ENCODE measurements around the gene NLRP3.
"Not testable (repeated sequence)": the region's sequence is repeated elsewhere in the genome, so short reads cannot be mapped to it uniquely, and the experiment has no call there.

Gene NLRP3

DNA sequence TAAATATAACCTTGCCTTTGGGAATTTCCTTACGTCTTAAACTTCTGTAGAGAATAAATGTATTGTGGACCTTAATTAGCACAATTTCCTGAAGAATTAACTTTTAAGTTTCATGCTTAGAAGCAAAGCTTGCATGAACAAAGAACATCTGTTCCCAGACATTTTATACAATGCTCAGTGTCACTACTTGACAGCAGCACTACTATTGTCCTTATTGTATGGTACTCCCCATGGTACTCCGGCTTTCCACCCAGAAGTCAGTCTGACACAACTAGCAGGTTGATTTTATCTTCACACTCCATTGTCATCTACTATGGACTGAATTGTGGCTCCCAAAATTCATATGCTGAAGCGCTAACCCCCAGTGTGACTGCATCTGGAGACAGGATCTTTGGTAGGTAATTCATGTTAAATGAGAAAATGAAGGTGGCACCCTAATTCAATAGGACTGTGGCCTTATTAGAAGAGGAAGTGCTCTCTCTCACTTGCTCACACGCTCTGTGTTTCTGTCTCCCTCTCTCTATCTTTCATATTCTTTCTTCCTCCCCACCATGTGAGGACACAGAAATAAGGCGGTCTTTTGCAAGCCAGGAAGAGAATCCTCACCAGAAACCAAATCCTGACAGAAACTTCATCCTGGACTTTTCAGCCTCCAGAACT is 52.6 kb downstream of the NLRP3 start:
- FAIRE-seq (no peak), DNase-seq (ENCODE audit: low spot score) (no peak)

DNA sequence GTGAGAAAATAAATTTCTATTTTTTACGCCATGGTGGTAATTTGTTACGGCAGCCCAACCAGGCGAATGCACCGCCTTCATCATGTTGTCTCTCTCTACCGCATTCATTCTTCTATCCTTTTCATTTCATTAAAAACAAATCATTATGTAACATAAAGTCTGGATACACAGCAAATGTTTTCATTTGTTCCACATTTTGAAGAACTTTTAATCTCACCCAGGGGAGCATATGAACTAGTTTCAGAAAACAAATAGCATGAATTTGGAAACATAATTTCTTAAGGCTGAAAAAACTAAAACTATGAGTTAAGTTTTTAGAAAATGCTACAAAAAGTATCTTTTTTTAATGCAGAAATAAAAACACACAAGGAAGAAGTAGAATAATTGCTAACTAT is 53.2 kb downstream of the NLRP3 start:
- no peak for FAIRE-seq
- no peak for DNase-seq (ENCODE audit: low spot score)

DNA sequence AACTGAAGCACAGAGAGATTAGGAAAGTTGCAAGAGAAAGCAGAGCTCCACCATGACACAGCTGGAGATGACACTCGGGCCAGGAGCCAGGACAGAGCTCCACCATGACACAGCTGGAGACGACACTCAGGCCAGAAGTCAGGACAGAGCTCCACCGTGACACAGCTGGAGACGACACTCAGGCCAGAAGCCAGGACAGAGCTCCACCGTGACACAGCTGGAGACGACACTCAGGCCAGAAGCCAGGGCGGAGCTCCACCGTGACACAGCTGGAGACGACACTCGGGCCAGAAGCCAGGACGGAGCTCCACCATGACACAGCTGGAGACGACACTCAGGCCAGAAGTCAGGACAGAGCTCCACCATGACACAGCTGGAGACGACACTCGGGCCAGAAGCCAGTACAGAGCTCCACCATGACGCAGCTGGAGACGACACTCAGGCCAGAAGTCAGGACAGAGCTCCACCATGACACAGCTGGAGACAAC is 55.0 kb downstream of the NLRP3 start:
- peak; percentile 72 for FAIRE-seq
- DNase-seq (ENCODE audit: low spot score): not testable (repeated sequence)

DNA sequence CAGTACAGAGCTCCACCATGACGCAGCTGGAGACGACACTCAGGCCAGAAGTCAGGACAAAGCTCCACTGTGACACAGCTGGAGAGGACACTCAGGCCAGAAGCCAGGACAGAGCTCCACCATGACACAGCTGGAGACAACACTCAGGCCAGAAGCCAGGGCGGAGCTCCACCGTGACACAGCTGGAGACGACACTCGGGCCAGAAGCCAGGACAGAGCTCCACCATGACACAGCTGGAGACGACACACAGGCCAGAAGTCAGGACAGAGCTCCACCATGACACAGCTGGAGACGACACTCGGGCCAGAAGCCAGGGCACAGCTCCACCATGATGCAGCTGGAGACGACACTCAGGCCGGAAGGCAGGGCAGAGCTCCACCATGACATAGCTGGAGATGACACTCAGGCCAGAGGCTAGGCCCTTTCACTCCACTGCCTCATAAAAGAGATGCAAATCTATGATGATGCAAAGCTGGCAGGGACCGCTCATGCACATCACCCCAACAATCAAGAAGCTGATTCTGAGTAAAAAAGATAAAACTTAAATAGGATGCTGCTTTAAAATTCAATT is 55.6 kb downstream of the NLRP3 start:
- FAIRE-seq (no peak), DNase-seq (ENCODE audit: low spot score) (no peak)

DNA sequence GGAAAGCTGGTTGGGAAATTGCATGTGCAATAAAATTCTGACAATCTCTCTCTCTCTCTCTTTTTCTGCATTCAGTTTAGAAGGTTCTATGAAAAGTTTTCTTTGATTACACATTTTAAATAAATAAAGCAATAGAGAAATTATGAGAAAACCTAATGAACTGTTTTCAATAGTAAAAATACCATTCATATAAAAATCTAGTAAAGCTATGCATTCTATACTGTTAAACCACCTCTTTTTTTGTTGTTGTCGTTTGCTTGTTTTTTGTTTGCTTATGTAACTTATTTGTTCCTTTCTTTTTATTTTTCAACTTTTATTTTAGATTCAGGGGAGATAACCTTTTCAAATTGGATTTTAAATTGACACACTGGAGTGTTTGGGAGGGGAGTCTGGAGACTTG is 56.1 kb downstream of the NLRP3 start:
- no peak for DNase-seq (ENCODE audit: low spot score)
- FAIRE-seq: no peak

DNA sequence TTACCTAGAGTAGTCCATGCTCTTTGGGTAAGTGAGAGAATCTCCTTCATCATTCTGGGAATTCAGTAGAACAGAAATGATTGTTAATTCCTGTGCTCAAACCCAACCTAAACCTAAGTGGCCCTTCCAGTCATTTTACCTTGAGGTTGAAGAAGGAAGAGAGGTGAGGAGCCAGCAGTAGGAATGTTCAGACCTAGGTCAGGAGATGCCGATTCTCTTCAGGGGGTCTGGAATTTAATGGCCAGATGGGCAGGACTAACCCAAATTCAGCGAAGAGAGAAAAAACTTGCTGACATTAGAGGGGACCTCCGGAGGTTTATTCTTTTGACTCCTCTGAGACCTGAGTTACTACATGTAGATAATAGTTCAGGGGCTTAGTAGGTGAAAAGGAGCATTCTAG is 58.4 kb downstream of the NLRP3 start:
- no peak for DNase-seq (ENCODE audit: low spot score)
- no peak for FAIRE-seq

DNA sequence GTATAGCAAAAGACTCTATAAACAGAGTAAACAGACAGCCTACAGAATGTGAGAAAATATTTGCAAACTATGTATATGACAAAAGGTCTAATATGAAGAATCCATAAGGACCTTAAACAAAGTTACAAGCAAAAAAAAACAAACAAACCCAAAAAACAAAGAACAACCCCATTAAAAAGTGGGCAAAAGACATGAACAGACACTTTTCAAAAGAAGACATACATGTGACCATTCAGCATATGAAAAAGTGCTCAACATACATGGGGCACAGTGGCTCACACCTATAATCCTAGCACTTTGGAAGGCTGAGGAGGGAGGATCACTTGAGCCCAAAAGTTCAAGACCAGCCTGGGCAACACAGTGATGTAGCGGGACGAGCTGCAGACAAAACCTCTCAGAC is 59.8 kb downstream of the NLRP3 start:
- FAIRE-seq: no peak
- DNase-seq (ENCODE audit: low spot score): no peak

DNA sequence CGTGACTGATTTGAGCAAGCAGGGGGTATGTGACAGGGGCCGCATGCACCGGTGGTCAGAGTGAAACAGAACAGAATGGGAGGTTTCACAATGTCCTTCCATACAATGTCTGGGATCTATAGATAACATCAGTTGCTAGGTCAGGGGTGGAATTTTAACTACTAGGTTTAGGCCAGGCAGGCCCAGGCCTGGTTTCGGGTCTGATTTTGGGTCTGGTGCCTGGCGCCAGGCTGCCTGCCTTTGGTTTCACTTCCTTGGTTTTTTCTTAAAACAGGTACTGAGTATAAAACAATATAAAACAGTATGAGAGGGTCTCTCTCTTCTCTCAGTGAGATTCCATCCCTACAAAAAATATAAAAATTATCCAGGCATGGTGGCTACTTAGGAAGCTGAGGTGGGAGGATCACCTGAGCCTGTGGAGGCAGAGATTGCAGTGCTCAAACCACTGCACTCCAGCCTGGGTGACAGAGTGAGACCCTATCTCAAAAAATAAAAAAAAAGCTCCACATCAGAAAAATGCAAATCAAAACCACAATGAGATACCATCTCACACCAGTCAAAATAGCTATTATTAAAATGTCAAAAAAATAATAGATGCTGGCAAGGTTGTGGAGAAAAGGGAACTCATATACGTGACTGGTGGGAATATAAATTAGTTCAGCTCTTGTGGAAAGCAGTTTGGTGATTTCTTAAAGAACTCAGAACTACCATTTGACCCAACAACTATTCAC is 60.5 kb downstream of the NLRP3 start:
- DNase-seq (ENCODE audit: low spot score); FAIRE-seq: not testable (repeated sequence)

DNA sequence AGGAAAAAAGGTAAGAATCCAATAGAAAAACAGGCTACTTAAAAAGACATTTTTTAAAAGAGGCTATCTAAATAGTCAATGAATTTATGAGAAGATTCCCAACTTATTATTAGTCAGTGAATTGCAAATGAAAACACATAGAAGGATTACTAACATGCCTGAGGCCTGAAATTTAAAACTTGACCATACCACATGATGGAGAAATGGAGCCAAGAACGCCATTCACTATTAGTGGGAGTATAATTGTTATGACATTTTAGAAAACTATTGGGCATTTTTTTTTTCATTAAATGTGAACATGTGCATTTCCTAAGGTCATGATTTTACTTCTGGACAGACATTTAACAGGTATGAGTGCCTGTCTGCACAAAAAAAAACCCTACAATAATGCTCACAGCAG is 66.8 kb downstream of the NLRP3 start:
- FAIRE-seq (no peak), DNase-seq (ENCODE audit: low spot score) (no peak)

DNA sequence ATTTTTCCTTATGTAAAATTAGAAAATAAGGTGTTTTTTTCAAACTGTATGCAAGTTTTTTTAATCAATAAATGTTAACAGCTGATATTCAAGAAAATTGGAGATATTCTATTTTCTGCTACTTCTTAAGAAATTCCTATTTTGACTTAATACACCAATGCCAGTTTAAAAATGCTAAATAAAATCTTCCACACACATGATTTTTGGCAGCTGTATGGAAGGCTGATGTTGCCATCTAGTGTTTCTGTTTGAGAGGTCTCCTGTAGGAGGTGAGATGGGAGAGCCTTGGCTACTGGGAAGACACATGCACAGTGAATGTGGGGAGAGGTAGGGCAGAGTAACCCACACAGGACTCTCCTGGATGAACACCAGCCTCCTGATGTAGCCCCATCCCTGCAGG is 71.1 kb downstream of the NLRP3 start:
- FAIRE-seq: no peak

DNA sequence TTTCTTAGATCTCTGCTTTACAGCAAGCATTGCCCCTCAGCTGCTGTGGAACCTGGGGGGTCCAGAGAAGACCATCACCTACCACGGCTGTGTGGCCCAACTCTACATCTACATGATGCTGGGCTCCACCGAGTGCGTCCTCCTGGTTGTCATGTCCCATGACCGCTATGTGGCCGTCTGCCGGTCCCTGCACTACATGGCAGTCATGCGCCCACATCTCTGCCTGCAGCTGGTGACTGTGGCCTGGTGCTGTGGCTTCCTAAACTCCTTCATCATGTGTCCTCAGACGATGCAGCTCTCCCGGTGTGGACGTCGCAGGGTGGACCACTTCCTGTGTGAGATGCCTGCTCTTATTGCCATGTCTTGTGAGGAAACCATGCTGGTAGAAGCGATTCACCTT is 75.4 kb downstream of the NLRP3 start:
- no peak for DNase-seq (ENCODE audit: low spot score)
- no peak for FAIRE-seq

More for the DNA sequence above, 71.1 kb downstream of the NLRP3 start:
- peak; percentile 53 for DNase-seq (ENCODE audit: low spot score)

DNA sequence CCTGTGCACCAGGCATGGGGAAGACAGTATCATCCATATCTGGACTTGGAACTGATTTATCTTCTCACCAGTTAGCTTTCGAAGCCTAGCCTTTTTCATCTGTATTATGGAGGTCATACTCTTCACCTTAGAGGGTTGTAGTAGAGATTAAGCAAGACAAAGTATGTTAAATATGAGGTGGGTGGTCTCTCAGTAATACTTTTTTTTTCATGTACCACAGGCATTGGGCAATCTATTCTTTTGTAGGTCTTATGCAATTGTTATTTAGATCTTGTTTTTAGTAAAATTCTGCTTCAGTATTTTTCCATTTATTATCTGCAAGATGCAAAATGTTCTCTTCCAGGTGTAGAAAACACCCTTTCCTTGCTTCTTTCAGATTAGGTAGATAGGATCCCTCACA is 77.1 kb downstream of the NLRP3 start:
- no peak for FAIRE-seq
- no peak for DNase-seq (ENCODE audit: low spot score)

DNA sequence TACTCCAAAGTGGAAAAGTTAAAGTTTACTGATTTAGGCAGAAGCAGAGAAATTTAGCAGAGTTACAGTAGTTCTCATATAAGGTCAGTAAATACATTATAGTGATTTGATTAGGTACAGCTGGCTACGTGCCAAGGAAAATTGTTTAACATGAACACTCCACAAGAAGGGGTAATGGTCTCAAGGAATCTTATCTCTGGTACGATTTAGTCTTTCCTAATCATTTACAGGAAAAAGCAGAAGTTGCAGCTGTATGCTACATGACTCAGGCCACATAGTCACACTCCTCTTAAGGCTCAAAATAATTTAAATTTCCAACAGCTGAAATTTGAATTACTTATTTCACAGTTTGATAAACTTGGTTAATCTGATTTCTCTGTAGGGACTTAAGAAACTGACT is 78.8 kb downstream of the NLRP3 start:
- FAIRE-seq (no peak), DNase-seq (ENCODE audit: low spot score) (no peak)

DNA sequence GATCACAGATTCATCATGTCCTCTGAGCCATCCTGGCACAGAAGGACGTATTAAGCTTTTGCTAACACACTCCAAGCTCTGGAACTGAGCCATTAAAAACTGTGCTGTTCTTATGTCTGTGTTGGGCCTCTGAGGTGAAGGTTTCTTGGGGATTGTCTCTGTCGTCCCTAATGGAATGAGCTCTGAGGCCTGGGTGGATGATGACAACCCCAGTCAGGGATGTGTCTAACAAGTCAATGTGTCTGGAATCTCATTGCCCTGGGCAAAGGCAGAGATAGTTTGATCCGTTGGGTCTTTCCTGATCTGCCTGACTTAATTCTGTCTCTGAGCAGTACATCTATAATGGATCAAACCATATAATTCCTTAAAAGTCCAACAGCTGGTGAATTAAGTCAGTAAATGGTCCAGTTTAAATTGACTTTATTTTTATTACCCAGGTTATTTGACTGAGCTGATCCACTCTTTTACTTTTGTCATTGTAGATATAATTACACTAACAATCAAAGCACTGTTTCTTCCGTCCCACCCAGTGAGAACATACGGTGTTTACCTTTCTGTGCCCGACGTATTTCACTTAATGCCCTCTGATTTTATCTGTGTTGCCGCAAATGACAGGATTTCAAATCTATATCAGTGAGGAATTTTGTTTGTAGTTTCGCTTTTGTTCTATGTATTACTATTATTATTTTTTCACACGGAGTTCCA is 80.8 kb downstream of the NLRP3 start:
- no peak for DNase-seq (ENCODE audit: low spot score)
- FAIRE-seq: no peak

All from urothelium cell line (cell line).